HG02763 (cell line): ENCODE data around the gene PTGR3.
"Not testable (repeated sequence)": the region's sequence is repeated elsewhere in the genome, so short reads cannot be mapped to it uniquely, and the experiment has no call there.

Experiments
- ATAC-seq: cut with Tn5 transposase; IDR thresholded peaks from one replicate; pipeline ENCODE4 v1.9.1; 2021; ENCODE audit warnings: mild to moderate bottlenecking, moderate library complexity; ENCODE audit not compliant: unreplicated experiment

The PTGR3 gene

GRCh38 chr18:75204269-75204731 lies 4.6 kb downstream of the PTGR3 start:
- no peak for ATAC-seq

GRCh38 chr18:75203416-75204268 lies 5.3 kb downstream of the PTGR3 start:
- ATAC-seq: no peak

- ATAC-seq: no peak
Measured at GRCh38 chr18:75202696-75203365, 6.1 kb downstream of the PTGR3 start.

DNA sequence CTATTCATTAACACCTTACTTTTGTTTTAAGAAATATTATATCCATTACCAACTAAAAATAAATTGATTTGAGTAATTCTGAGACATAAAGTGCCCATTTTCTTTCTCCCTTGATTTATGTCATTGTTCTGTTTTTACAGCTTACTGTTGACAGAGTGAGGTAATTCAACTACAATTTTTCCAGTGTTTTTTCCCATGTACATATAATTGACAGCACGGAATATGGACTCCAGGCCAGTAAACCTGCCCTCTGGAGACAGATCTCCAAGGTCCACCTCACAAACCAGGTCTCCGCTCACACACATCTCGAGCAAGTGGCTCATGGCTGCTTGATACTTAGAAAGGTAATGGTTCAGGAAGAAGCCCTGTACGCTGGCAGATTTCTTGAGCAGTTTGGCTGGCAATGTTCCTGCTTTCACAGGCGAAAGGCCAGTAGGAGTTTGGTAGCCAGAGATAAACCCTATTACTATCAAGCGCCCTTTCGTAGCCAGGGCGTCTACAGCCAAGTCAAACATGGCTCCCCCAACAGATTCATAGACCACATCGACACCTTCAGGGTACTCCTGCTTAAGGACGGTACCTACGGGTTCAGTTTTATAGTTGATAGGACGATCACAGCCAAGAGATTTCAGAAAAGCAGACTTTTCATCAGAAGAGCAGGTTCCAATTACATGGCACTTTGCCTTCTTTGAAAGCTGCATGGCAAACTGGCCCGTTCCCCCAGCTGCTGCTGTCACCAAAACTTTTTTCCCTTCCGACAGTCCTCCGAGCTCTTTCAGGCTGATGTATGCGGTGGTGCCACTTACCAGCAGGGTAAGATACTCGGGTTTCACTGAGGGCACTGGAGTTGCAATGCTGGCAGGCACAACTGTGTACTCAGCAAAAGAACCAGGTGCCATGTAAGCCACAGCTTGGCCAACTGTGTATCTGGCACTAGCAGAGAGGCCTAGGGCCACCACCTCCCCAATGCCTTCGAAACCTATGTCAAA lies 7.4 kb downstream of the PTGR3 start:
- ATAC-seq: no peak

DNA sequence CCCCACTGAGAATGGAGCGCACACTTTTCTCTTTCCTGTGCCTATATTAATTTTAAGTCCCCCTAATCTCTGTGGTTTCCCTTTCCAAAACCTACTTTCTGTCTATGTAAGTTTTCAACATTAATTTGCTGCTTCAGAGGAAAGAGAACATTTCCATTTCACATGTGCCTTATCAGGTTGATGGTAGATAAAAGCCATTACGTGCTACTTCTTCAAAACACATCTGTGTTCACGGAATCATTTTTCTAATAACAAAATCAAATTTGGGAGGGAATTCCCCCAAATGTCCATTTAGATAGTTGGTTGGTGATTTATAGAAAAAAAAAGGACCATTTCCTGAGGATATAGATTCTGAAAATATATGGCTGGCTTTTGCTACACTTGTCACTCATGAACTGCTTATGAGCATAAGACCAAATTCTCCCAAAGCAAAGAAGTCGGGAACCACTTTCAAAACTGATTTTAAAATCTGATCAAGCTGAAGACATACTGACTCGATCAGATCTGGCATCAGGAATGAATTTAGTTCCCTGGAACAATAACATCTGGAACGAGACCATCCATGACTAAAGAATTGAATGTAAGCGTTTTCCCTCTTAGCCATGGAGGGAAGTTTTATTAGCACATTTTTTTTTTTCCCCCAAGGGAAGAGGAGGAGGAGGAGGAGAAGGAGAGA lies 8.2 kb downstream of the PTGR3 start:
- no peak for ATAC-seq

DNA sequence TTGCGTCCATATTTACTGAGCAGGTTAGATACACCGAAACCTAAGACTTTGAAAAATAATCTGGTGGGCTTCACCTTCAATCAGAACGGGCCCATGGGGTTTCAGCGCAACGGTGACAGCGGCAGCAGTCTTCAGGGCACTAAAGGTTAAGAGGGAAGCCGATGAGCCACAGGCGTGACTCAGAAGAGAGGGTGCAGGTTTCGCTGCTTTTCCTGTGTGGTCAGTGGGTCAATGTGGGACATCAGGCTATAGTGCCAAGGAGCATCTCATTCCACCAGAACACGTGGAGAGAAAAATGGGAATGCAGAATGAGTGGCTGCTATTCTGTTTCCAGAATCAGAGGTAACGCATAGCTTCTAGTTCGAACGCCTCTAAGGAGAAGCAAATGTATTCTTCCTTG lies 8.9 kb downstream of the PTGR3 start:
- ATAC-seq: no peak

- ATAC-seq: no peak
Measured at GRCh38 chr18:75199327-75199726, 9.6 kb downstream of the PTGR3 start.

DNA sequence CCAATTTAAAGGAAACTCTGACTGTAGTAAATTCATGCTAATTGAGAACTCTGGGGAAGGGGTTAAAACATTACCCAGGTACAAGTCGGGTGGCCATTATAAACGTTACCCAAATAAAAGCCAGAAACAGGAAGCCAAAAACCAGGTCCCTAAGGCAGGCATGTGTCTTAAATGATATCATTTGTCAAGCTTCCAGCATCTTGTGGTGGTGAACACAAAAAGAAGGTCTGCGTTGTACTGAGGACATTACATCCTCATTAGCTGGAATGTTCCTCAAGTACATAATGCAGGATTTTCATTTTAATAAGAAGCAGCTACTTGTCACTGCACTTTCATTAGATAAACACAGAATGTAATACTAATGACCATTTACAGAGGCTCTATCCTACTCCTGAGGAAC lies 10.9 kb downstream of the PTGR3 start:
- no peak for ATAC-seq

DNA sequence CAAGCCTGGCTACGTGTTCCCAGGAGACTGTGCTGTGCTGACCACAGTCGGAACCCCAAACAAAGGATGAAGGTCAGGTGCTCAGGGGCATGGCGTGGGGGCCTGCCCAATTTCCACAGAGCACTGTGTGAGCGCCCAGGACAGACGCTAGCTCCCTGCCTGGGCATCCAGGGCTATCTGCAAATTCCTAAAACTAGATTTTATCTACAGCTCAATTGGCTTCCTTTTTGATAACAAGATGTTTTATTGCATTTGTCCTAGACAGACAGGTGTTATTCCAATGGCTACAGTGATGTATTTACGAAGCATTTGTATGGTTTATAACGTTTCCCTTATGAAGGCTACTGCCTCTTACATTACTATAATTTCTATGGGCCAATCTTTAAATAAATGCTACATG lies 16.0 kb downstream of the PTGR3 start:
- no peak for ATAC-seq

DNA sequence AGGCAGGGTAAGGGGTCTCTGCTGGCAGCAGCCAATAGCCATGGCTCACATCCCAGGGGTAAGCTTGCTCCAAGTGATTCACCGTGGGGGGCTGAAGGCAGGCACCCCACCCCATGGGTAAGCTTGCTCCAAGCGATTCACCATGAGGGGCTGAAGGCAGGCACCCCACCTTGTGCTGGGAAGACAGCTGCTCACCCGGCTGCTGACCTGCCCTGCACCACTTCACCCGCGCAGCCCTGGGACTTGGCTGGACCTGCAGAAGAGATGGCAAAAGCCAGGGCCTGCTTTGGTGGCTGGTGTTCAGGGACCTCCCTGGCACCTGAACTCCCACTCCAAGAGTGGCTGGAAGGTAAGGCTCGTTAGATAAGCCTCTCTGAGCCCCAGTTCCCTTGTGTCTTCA lies 19.2 kb downstream of the PTGR3 start:
- ATAC-seq: no peak

GRCh38 chr18:75187702-75188101 lies 21.2 kb downstream of the PTGR3 start:
- ATAC-seq: not testable (repeated sequence)

DNA sequence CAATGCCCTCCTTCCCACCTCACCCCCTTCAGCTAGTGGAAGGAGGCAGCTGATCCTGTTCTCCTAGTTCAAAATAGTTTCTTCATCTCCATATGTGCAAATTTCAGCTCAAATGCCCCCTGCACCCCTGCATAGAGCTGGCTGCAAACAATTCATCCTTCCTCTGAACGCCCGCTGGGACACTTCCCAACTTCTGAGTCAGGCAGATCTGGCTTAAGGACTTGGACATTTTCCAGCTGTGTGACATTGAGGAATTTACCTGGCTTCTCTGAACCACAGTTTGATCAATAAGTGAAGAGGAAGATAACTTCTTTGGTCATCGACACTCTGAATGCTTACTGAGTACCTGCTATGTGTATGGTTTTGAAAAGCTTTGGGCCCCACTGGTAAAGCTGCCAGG lies 23.5 kb downstream of the PTGR3 start:
- no peak for ATAC-seq

DNA sequence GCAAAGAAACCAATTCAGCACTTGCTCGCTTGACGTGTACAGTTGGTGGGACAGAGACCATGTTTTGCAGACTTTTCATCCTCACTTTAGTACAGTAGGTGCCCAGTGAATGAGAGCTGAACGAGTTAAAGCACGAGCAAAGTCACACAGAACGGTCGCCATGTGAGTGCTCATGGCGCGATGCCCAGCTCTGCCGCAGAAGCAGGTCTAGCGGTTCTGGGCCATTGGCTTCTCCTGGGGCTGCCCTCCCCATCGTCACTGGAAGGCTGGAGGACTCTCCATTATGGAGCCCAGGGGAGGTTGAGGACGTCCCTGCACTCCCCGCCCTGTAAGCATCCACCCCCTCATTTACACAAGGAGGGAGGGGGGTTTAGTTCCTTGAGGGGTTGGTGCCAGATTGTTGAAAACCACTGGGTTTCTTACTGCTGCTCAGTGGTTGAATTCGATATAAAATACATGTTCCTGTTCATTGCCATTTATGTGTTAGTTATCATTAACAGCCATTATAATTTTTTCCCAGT lies 24.9 kb downstream of the PTGR3 start:
- no peak for ATAC-seq

- no peak for ATAC-seq
Measured at GRCh38 chr18:75183524-75183923, 25.4 kb downstream of the PTGR3 start.

DNA sequence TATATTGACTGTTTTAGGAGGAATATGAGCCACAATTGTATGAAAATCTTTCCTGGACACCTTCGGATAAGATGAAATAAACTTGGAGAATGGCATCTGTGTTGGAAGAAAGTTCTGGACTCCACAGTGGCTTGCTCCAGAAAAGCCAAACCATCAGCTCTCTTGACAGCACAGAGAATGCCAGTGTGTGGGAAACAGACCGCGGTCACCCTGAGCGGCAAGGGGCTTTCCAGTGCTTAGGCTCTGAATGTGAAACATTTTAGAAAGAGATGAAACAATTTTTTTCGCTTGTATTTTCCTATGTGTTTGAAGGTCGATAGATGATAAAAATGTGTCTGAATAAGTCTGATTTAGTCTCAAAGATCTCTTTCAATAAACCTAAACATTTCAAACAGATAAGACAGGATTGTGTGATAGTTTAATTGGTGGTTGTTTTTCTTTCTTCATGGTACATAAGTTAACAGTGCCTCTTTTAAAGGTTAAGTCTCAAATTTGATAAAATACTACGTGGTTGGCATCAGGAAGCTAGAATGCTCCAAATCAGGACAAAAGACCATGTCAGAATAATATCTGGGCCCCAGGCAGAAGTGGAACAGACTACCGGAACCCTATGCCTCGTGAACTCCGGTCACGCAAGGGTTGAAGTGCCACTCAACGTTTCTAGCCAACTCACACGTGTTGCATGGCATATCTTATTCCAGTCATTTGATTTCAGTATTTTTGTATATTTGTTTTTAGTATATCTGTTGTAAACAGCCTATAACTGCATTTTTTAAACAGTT lies 28.9 kb downstream of the PTGR3 start:
- ATAC-seq: no peak

DNA sequence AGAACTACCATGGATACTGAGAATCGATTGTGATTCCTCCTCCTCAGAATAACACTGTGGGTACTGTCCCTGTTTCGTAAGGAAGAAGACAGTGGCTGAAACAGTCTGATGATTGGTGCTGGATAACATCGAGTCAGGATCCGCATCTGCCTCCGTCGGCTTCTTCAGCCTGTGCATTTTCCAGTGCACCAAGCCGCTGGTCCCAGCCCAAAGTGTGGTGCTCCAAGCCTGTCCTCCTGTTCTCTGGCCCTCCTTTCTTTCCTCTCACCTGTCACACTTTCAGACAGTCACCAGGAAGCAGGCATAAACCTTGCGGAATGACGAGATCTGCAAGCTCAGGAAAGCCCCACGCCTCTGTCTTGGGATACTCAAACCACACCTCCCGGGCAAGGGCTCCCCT lies 30.6 kb downstream of the PTGR3 start:
- ATAC-seq: no peak

DNA sequence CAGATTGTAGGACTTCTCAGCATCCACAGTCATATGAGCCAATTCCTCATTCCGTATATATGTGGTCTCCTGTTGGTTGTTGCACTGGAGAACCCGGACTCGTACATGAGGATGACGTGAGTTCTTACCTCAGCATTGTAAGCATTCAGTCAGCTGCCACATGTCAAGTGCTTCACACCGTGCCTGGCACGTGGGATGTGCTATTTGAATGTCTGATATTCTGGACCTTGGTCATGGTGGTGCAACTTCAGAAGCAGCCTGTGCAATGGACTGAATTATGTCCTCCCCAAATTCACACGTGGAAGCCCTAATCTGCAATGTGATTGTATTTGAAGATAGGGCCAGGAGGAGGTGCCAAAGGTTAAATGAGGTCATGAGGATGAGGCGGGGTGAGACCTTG lies 32.1 kb downstream of the PTGR3 start:
- no peak for ATAC-seq

DNA sequence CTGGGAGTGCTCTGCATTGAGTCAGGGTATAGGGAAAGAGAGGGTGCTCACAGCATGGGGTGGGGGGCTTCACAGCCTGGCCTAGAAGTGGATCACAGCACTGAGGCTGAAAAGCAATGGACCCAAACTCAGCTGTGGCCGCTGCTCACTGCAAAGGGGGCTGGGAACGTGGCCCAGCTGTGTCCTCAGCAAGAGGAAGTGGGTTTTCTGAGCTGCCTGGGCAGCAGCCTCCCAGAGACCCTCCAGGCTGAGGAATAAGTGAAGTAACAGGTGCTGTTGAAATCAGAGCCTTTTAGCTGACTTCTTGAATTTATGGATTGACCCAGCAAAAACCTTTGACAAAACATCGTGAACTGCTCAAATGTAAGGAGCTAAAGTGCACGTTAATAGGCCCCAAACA lies 35.2 kb downstream of the PTGR3 start:
- ATAC-seq: no peak

DNA sequence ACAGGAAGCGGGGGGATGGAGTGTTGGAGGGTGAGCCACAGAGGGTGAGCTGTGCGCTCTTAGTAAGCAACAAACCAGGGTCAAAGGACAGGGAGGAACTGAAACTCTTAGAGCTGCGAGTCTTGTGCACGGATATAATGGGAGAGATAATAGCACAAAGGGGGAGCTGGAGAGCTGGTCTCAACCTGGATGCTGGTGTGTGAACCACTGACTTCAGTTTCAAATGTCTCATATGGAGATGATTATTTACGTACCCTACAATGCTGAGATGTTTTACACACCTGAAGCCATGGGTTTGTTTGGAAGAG lies 35.9 kb downstream of the PTGR3 start:
- ATAC-seq: peak; percentile 99
